ENCODE data around the gene SH2D3A. TPM values are rescaled to one million over a fixed set of nuclear protein-coding genes. Genes with fewer than 3 reads are reported as not detected.
A peak's percentile ranks its signal among the peaks of the same experiment; 100 is the strongest.

Gene SH2D3A
- total RNA-seq, 1 experiment from 2014 or later = 75.7 TPM

- Histone ChIP-seq H2AFZ (ENCODE audit: low read depth, low read length, poor library complexity, severe bottlenecking) (no peak overlapping the region), H4K20me1 (ENCODE audit: insufficient read depth) (no peaks in the 10 kb centered on the region), H3K36me3 (ENCODE audit: control insufficient read depth in 1 of 2, insufficient read depth in 2 of 2, low read length in 2 of 2) (no peaks in the 10 kb centered on the region), H3K9ac (ENCODE audit: low read length) (no peak overlapping the region), H3K27ac (ENCODE audit: low read depth, low read length) (no peak overlapping the region), H3K9me3 (ENCODE audit: control insufficient read depth in 1 of 2, insufficient read depth in 1 of 2, low read depth in 1 of 2, low read length in 2 of 2) (no peaks in the 10 kb centered on the region; a peak in 1 of 4 replicates), H3K4me2 (ENCODE audit: low read length) (no peak overlapping the region), H3K4me1 (ENCODE audit: control insufficient read depth in 1 of 2, insufficient read depth in 2 of 2, low read length in 2 of 2) (peaks cover 2 to 6% of the 10 kb centered on the region in 2 experiments; a peak in 3 of 4 replicates), H3K9me2 (ENCODE audit: insufficient read depth) (no peaks in the 10 kb centered on the region), H3K27me3 (ENCODE audit: insufficient read depth, low read length) (no peaks in the 10 kb centered on the region), H3K4me3 (replicated peaks in 1 of 2; ENCODE audit: low read depth in 1 of 2, low read length in 2 of 2) (no peak overlapping the region), H3K79me2 (ENCODE audit: insufficient read depth, low read length) (no peaks in the 10 kb centered on the region)
- CTCF ChIA-PET = no interaction called here
- POLR2A ChIA-PET = no interaction called here
- ATAC-seq (peak; percentile 40; the same call in 1 of the 2 replicates), DNase-seq (ENCODE audit: low read depth, low spot score) (no peak)
- BruUV-seq (replicated peaks) = no TSS peak
- intact Hi-C loops (cut with micrococcal nuclease) = no loop called here
- RAD21 ChIA-PET (ENCODE audit: low non-redundant PET in 1 of 2, low total read pairs in 2 of 2, uncharacterized antibody in 2 of 2, unreplicated experiment in 2 of 2) = no interaction called here
- TF ChIP-seq MAX (IDR thresholded peaks at IDR 0.05) (no peak), REST (IDR thresholded peaks at IDR 0.05; ENCODE audit: low read depth) (no peak), ATF3 (IDR thresholded peaks at IDR 0.05) (no peak), CBX3 (IDR thresholded peaks at IDR 0.05; ENCODE audit: low read depth) (no peak)
These were observed 27.6 kb upstream of the SH2D3A start for GRCh38 chr19:6794686-6795431.

Data from HCT116 (cell line).